ENCODE data around the gene CCDC102A.

DNA sequence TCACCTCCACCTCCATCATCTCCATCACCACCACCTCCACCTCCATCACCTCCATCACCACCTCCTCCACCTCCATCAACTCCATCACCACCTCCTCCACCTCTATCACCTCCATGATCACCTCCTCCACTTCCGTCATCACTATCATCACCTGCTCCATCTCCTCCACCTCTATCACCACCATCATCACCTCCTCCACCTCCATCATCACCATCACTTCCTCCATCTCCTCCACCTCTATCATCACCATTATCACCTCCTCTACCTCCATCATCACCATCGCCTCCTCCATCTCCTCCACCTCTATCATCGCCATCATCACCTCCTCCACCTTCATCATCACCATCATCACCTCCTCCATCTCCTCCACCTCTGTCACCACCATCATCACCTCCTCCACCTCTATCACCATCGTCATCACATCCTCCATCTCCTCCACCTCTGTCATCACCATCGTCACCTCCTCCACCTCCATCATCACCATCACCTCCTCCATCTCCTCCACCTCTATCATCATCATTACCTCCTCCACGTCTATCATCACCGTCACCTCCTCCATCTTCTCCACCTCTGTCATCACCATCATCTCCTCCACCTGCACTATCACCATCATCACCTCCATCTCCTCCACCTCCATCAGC is 33.1 kb upstream of the CCDC102A start:
- no peak for TF ChIP-seq CTCF (IDR thresholded peaks at IDR 0.05)
- no peak for TF ChIP-seq POLR2A (IDR thresholded peaks at IDR 0.05)

All from uterus (tissue), 2 donors.